Kidney tubule cell (primary cell): ENCODE measurements around the gene GPNMB.
"Not testable (repeated sequence)": the region's sequence is repeated elsewhere in the genome, so short reads cannot be mapped to it uniquely, and the experiment has no call there.

Experiments used
- DNase-seq: peaks from one replicate; pipeline ENCODE4 v3.0.0-alpha.2; 2018; ENCODE audit warnings: low spot score

The GPNMB gene

DNA sequence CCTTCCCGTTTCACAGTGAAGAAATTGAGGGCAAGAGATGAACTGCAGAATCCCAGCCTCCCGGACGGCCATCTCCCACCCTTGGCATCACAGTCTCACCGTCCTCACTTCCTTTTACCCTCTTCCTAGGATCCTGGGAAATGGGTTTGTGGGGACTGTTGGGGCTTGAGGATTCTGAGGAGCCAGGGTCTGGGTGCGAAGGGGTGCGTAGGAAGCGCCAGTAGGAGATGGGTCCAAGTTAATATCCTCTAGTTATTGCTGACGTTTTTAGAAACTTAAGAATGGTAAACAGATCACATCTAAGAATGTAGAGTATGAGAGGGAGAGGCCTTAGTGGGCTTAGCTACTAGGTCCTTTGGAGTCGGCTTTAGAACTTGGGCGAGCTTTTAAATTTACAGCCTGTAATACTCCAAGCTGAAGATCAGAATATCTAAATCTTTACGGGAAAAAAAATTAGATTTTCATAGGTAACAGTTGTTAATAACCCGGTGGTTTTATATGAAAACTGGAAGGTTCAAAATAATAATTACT is 53.3 kb downstream of the GPNMB start:
- peak; percentile 25 for DNase-seq

DNA sequence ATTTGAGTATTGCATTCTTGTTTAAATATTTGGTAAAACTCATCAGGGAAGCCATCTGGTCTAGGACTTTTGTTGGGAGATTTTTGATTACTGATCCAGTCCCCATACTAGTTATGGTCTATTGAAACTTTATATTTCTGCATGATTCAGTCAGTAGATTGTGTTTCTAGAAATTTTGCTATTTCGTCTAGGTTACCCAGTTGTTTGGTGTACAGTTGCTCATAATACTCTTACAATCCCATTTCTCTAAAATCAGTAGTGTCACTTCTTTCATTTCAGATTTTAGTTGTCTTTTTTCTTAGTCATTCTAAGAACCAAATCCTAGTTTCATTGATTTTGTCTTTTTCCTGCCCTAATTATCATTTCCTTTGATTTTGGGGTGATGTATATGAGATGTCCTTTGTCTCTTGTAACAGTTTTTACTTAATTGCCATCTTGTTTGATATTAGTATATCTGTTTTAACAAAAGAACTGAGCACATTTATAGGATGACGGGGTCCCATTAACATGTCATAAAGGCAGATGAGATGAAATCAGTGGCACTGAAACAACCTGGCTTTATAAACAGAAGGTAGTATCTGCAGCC is 60.5 kb downstream of the GPNMB start:
- no peak for DNase-seq

DNA sequence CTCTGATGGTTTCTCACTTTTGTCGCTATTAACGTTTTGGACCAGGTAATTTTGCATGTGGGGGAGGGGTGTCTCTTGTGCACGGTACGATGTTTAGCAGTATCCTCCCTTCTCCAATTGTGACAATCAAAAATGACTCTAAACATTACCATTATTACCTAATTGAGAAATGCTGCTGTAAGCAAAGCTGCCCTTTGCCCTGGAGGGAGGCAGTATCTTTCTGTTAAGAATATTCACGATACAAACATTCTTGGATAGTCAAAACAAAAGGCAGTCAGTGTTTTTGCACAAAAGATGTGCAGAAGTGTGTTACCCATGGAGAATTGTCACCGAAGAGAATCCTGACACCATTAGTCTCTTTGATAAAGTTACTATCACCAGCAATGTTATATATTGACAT is 62.2 kb downstream of the GPNMB start:
- DNase-seq = no peak

DNA sequence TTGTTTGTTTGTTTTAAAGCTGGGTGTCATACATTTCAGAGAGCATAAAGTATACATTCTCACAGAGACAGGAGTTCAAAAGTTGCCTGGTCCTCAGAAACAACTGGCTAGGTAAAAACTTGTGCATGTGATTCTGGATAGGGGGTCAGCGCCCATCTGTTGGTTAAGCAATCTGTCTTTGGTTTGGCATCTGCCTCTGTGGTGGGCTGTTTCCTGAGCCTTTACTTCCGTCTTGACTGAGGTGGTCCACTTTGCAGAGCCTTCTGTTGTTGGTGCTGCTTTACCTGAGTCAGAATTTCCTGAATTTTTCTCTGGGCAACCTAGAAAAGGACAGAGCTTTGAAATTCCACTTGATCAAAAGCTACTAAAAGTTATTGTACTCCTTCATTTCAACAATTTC is 65.6 kb downstream of the GPNMB start:
- not testable (repeated sequence) for DNase-seq

DNA sequence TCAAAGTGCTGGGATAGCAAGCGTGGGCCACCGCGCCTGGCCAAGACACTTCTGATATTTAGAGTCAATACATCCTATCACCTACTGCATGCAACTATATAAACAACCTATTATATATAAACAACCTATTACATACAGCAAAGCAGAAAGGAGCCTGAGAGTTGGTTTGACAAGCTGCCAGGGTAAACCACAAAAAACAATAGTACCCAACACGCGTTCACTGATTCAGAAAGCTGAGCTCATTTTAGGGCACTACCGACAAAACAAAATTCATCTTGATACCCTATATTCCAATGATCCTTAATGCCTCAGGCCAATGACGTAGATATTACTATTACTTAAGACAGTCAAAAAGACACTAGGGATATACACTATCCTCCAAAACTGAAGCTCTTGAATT is 68.8 kb downstream of the GPNMB start:
- DNase-seq = no peak
